Left forelimb (tissue), 1 donor: Measurements from ENCODE around the gene RAB11B.
"Not testable (repeated sequence)": the region's sequence is repeated elsewhere in the genome, so short reads cannot be mapped to it uniquely, and the experiment has no call there.

Experiments used
- DNase-seq: peaks from one replicate; pipeline ENCODE4 v3.0.0-alpha.2; 2018; ENCODE audit warnings: low spot score

Gene RAB11B

GRCh38 chr19:8393871-8394250, 3.7 kb downstream of the RAB11B start:
- no peak for DNase-seq

GRCh38 chr19:8395621-8396082, 5.5 kb downstream of the RAB11B start:
- DNase-seq, result no peak

GRCh38 chr19:8396185-8396562, 6.0 kb downstream of the RAB11B start:
- no peak for DNase-seq

- DNase-seq, result no peak
These were observed 6.5 kb downstream of the RAB11B start for GRCh38 chr19:8396563-8397203.

GRCh38 chr19:8397271-8397670, 7.1 kb downstream of the RAB11B start:
- no peak for DNase-seq

GRCh38 chr19:8397746-8398310, 7.7 kb downstream of the RAB11B start:
- no peak for DNase-seq

- no peak for DNase-seq
These were observed 8.2 kb downstream of the RAB11B start for GRCh38 chr19:8398311-8398771.

- no peak for DNase-seq
These were observed 9.6 kb downstream of the RAB11B start for GRCh38 chr19:8399681-8400188.

- DNase-seq, result no peak
These were observed 11.8 kb downstream of the RAB11B start for GRCh38 chr19:8401981-8402411.

- no peak for DNase-seq
These were observed 13.1 kb downstream of the RAB11B start for GRCh38 chr19:8403098-8403819.

- no peak for DNase-seq
These were observed 13.6 kb downstream of the RAB11B start for GRCh38 chr19:8403820-8404109.

GRCh38 chr19:8404391-8405151, 14.4 kb downstream of the RAB11B start:
- no peak for DNase-seq

- DNase-seq, result not testable (repeated sequence)
These were observed 20.6 kb downstream of the RAB11B start for GRCh38 chr19:8410718-8411117.

GRCh38 chr19:8412783-8413628, 22.8 kb downstream of the RAB11B start, which contains the start of gene MARCHF2:
Gene MARCHF2 (plus strand): TSS chr19:8413305. CDS start chr19:8421841, 8,536 bp downstream.
- peak; percentile 99 for DNase-seq

GRCh38 chr19:8413629-8413995, 23.5 kb downstream of the RAB11B start:
- no peak for DNase-seq

- DNase-seq, result no peak
These were observed 26.6 kb downstream of the RAB11B start for GRCh38 chr19:8416796-8417195.

- no peak for DNase-seq
These were observed 31.6 kb downstream of the RAB11B start for GRCh38 chr19:8421484-8422461.

GRCh38 chr19:8423817-8424223, 33.7 kb downstream of the RAB11B start:
- peak; percentile 81 for DNase-seq

- DNase-seq, result not testable (repeated sequence)
These were observed 35.2 kb downstream of the RAB11B start for GRCh38 chr19:8425331-8425730.

GRCh38 chr19:8426283-8426682, 36.1 kb downstream of the RAB11B start:
- DNase-seq, result no peak
